Mononuclear cell (primary cell): Measurements from ENCODE around the gene CDH1. TPM values are rescaled to one million over a fixed set of nuclear protein-coding genes. Genes with fewer than 3 reads are reported as not detected.

ENCODE experiments used
- H3K27me3 ChIP-seq: 2 replicates; pipeline ENCODE4 v1.6.0; 2011; ENCODE audit warnings: low read length, control low read depth; ENCODE audit not compliant: insufficient read depth
- H3K4me1 ChIP-seq: 2 replicates; pipeline ENCODE4 v1.5.1; 2011; ENCODE audit warnings: mild to moderate bottlenecking, low read length, control low read depth; ENCODE audit not compliant: insufficient read depth
- H3K4me3 ChIP-seq: 2 replicates; pipeline ENCODE4 v1.5.1; 2011; ENCODE audit warnings: mild to moderate bottlenecking, low read length, moderate library complexity
- H3K9me3 ChIP-seq: 2 replicates; pipeline ENCODE4 v1.5.1; 2011; ENCODE audit warnings: low read depth, mild to moderate bottlenecking, control low read depth, low read length
- total RNA-seq: library from RNA; depleted of rRNA; stranded (reverse); fragments of >200 nt; gene quantifications from one replicate; pipeline ENCODE4 v1.2.3, GENCODE V29; 2012

CDH1 gene
- total RNA-seq, 1 donor, result 3.7 TPM

GRCh38 chr16:68740628-68741346, 3.7 kb downstream of the CDH1 start:
- H3K9me3 ChIP-seq, result no peaks in the 10 kb centered on the region
- peaks cover 23% of the 10 kb centered on the region for H3K27me3 ChIP-seq
- no peak overlapping the region for H3K4me3 ChIP-seq
- peaks cover 24% of the 10 kb centered on the region for H3K4me1 ChIP-seq

DNA sequence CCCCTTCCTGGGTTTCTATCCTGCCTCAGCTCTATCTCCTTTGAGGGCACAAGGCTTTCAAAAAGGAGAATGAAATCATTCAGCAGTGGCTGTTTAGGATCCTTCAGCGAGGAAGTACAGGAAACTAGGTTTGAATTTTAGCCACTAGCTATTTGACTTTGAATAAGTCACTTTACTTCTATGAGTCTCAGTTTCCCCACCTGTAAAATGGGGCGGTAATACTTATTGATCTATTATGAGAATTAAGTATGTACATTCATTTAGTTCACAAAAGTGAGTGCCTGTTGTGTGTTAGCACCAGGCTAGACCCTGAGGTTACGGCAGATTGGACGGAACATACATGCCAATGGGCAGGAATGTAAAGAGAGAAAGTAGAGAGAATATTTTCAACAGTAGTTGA, 6.6 kb downstream of the CDH1 start:
- Histone ChIP-seq H3K27me3 (peaks cover under 1% of the 10 kb centered on the region), H3K4me3 (no peak overlapping the region), H3K4me1 (peaks cover 18% of the 10 kb centered on the region), H3K9me3 (no peaks in the 10 kb centered on the region)

DNA sequence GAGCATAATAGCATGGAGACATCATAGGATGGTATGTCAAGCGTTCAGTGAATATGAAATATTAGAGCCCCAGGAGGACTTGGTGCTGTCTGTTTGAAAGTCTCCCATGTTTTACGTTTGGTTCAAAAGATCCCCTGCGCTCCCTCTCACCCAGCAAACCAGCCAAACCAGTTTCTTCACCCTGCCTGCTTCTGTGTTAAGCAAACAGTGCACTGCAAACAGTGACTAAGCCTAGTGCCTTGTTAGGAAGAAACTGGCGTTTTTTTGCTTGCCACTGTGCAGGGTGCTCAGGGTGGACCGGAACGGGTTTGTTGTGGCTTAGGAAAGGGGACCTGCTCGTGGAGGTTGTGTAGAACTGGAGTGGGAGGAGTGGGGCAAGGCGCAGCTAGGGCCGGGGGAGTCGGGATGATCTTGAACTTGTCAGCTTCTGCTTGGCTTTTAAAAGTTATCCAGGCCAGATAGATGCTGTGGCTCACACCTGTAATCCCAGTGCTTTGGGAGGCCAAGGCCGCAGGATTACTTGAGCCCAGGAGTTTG, 7.7 kb downstream of the CDH1 start:
- H3K9me3 ChIP-seq, result no peaks in the 10 kb centered on the region
- H3K4me3 ChIP-seq, result no peak overlapping the region
- no peaks in the 10 kb centered on the region for H3K27me3 ChIP-seq
- H3K4me1 ChIP-seq, result peaks cover 16% of the 10 kb centered on the region

GRCh38 chr16:68746951-68747350, 9.9 kb downstream of the CDH1 start:
- H3K4me3 ChIP-seq, result no peak overlapping the region
- H3K4me1 ChIP-seq, result no peaks in the 10 kb centered on the region
- no peaks in the 10 kb centered on the region for H3K9me3 ChIP-seq
- H3K27me3 ChIP-seq, result no peaks in the 10 kb centered on the region

- Histone ChIP-seq H3K9me3 (no peaks in the 10 kb centered on the region), H3K4me3 (no peak overlapping the region), H3K27me3 (no peaks in the 10 kb centered on the region), H3K4me1 (no peaks in the 10 kb centered on the region)
These were observed 12.3 kb downstream of the CDH1 start for GRCh38 chr16:68749432-68749831.

- Histone ChIP-seq H3K27me3 (no peaks in the 10 kb centered on the region), H3K4me3 (no peak overlapping the region), H3K9me3 (no peaks in the 10 kb centered on the region), H3K4me1 (no peaks in the 10 kb centered on the region)
These were observed 13.2 kb downstream of the CDH1 start for GRCh38 chr16:68750193-68750695.

DNA sequence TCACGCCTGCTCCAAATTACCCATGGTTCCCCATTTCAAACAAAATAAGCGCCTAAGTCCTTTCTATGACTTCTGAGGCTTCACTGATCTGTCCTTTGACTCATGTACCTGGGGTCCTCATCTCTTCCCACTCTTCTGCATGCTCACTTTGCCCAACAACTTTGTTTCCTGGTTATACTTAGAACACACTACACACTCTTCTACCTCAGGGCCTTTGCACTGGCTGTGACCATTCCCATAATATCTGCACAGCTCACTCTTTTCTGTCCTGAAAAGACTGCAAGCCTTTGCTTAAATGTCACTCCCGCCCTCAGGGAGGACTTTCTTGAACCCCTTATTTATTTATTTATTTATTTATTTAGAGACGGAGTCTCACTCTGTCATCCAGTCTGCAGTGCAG, 14.1 kb downstream of the CDH1 start:
- peaks cover 3% of the 10 kb centered on the region for H3K4me1 ChIP-seq
- no peaks in the 10 kb centered on the region for H3K27me3 ChIP-seq
- no peaks in the 10 kb centered on the region for H3K9me3 ChIP-seq
- H3K4me3 ChIP-seq, result no peak overlapping the region

- no peaks in the 10 kb centered on the region for H3K27me3 ChIP-seq
- no peak overlapping the region for H3K4me3 ChIP-seq
- peaks cover 3% of the 10 kb centered on the region for H3K4me1 ChIP-seq
- H3K9me3 ChIP-seq, result no peaks in the 10 kb centered on the region
These were observed 15.5 kb downstream of the CDH1 start for GRCh38 chr16:68752602-68753001.

GRCh38 chr16:68754084-68754792, 17.1 kb downstream of the CDH1 start:
- Histone ChIP-seq H3K9me3 (no peaks in the 10 kb centered on the region), H3K4me3 (no peak overlapping the region), H3K4me1 (peaks cover 3% of the 10 kb centered on the region), H3K27me3 (no peaks in the 10 kb centered on the region)

DNA sequence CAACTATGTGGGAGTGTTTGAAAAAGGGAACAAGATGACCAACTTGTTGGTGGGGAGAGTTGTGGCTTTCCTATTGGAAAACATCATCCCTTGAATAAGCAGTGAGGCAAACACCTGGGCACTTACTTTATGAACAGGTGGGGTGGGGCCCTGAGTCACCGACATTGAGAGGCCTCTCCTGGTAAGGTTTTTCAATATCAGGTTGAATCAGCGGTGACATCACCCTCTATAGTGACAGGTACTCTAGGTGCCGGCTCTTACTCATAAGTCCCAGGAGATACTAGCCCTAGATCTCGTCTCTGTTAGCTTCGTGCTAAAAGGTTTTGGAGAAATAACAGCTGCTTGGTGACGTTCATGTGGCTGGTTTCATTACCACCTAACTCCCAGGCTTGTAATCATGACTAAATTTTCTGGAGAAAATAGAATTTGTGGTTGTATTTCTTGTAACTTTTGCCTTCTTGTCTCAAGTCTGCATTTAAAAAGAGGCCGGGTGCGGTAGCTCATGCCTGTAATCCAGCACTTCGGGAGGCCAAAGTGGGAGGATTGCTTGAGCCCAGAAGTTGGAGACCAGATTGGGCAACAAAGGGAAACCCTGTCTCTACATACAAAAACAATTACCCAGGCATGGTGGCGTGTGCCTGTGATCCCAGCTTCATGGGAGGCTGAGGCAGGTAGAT, 19.3 kb downstream of the CDH1 start:
- Histone ChIP-seq H3K4me1 (peaks cover 3% of the 10 kb centered on the region), H3K27me3 (no peaks in the 10 kb centered on the region), H3K9me3 (no peaks in the 10 kb centered on the region), H3K4me3 (no peak overlapping the region)

DNA sequence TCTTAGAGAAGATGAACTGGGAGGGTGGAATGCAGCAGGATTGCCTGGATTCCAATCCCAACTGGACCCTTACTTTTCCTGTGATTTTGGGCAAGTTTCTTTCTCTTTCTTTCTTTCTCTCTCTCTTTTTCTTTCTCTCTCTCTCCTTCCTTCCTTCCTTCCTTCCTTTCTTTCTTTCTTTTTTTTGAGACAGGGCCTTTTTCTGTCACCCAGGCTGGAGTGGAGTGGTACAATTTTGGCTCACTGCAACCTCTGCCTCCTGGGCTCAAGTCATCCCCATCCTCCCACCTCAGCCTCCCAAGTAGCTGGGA, 20.5 kb downstream of the CDH1 start:
- Histone ChIP-seq H3K9me3 (no peaks in the 10 kb centered on the region), H3K4me1 (peaks cover 3% of the 10 kb centered on the region), H3K27me3 (no peaks in the 10 kb centered on the region), H3K4me3 (no peak overlapping the region)

DNA sequence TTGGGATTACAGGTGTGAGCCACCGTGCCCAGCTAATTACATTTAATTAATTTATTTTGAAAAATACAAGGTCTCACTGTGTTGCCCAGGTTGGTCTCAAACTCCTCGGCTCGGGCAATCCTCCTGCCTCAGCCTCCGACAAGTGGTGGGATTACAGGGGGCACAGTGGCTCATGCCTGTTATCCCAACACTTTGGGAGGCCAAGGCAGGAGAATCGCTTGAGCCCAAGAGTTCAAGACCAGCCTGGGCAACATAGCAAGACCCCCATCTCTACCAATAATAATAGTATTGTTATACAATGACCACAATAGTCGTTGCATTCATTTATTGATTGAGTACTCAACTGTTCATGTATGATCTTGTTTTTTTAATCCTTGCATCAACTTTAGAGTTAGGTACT, 22.0 kb downstream of the CDH1 start:
- no peak overlapping the region for H3K4me3 ChIP-seq
- peaks cover 3% of the 10 kb centered on the region for H3K4me1 ChIP-seq
- no peaks in the 10 kb centered on the region for H3K27me3 ChIP-seq
- no peaks in the 10 kb centered on the region for H3K9me3 ChIP-seq

DNA sequence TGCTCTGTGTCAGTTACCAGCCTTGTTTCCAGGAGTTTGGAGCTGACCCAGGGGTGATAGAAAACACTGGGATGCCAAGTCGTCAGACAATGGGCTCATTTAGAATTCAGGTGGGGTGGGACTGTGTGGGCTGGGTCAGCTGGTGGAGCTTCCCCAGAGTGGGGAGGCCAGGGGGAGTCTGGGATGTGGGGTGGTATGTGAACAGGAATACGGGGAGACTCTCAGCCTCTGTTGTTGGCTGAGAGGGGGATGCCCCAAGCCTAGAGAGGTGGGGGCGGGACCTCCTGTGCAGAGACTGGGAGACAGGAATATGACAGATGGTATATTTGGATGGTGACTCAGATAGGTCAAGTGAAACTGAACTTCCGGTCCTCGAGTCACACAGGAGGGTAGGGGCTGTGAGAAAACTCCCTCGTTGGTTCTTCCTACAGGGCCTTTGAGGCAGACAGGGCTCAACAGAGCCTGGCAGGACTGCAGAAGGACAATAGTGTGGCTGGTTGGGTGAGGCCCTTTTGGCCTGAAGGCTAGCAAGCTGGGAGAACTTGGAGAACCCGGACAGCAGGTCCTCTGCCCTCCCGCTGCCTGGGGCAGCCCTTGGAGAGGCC, 23.7 kb downstream of the CDH1 start:
- no peak overlapping the region for H3K4me3 ChIP-seq
- no peaks in the 10 kb centered on the region for H3K9me3 ChIP-seq
- H3K27me3 ChIP-seq, result no peaks in the 10 kb centered on the region
- peaks cover 2% of the 10 kb centered on the region for H3K4me1 ChIP-seq

- Histone ChIP-seq H3K27me3 (no peaks in the 10 kb centered on the region), H3K4me3 (no peak overlapping the region), H3K4me1 (no peaks in the 10 kb centered on the region), H3K9me3 (no peaks in the 10 kb centered on the region)
These were observed 26.1 kb downstream of the CDH1 start for GRCh38 chr16:68762996-68763756.
